Activated CD8-positive, alpha-beta T cell treated with anti-CD3 and anti-CD28 coated beads for 36 hours (primary cell): Measurements from ENCODE around the gene SRPK2. TPM values are rescaled to one million over a fixed set of nuclear protein-coding genes. Genes with fewer than 3 reads are reported as not detected.
A peak's percentile ranks its signal among the peaks of the same experiment; 100 is the strongest.

Experiments used
- ATAC-seq: fragments of 200-7000 bp; cut with Tn5 transposase; one replicate; pipeline ENCODE4 v1.10.0; 2021; ENCODE audit warnings: mild to moderate bottlenecking, moderate library complexity
- CTCF ChIA-PET: fragments of 350-600 bp; sonication (Branson Sonifier 250); formaldehyde crosslinking; loops from one replicate; lab custom pipeline; 2021; ENCODE audit warnings: antibody characterized with exemption; lab: Charles Lee
- POLR2A ChIA-PET: fragments of 350-600 bp; sonication (Branson Sonifier 250); formaldehyde crosslinking; loops from one replicate; lab custom pipeline; 2021; ENCODE audit warnings: antibody characterized with exemption; lab: Charles Lee
- DNase-seq: peaks from one replicate; pipeline ENCODE4 v3.0.0-alpha.2; 2020
- H3K27ac Mint-ChIP-seq: one replicate; pipeline ENCODE4 v1.8.0; 2021; ENCODE audit warnings: mild to moderate bottlenecking, mixed read lengths
- H3K27me3 Mint-ChIP-seq: one replicate; pipeline ENCODE4 v1.8.0; 2021; ENCODE audit warnings: mixed read lengths
- H3K36me3 Mint-ChIP-seq: one replicate; pipeline ENCODE4 v1.8.0; 2021; ENCODE audit warnings: low read depth, mixed read lengths
- H3K4me1 Mint-ChIP-seq: one replicate; pipeline ENCODE4 v1.8.0; 2021; ENCODE audit warnings: low read depth, mixed read lengths
- H3K4me3 Mint-ChIP-seq: one replicate; pipeline ENCODE4 v1.8.0; 2021; ENCODE audit warnings: mild to moderate bottlenecking, moderate library complexity, mixed read lengths
- H3K9me3 Mint-ChIP-seq: one replicate; pipeline ENCODE4 v1.8.0; 2021; ENCODE audit warnings: mixed read lengths
- CTCF ChIP-seq: fragments of 200-600 bp; IDR thresholded peaks from one replicate; pipeline ENCODE4 v1.8.0; 2022; ENCODE audit warnings: antibody characterized with exemption, mild to moderate bottlenecking
- intact Hi-C: fragments of 100-400 bp; cut with micrococcal nuclease; formaldehyde crosslinking; loops from one replicate; pipeline ENCODE4 v1.10.0; 2022
- total RNA-seq, 2 experiments: library from RNA; stranded (reverse); gene quantifications; one replicate each; pipeline ENCODE4 v1.2.3, GENCODE V29; 2021

SRPK2 gene
- total RNA-seq, 2 experiments from 2014 or later, result 32.9 to 33.5 TPM

GRCh38 chr7:105156731-105157130 lies 232.0 kb downstream of the SRPK2 start:
- peaks cover 18% of the 10 kb centered on the region for H3K4me1 Mint-ChIP-seq
- ChIA-PET CTCF (interaction anchor here (1.3 kb wide), 1 partner anchor 16 kb away, joined by 3 read pairs; no protein-coding TSS in a partner anchor), POLR2A (interaction anchor here (1.2 kb wide), 1 partner anchor 9 kb away, joined by 3 read pairs; no protein-coding TSS in a partner anchor)
- ATAC-seq (no peak), DNase-seq (no peak)
- H3K9me3 Mint-ChIP-seq, result no peaks in the 10 kb centered on the region
- peaks cover 6% of the 10 kb centered on the region for H3K36me3 Mint-ChIP-seq
- no peak for TF ChIP-seq CTCF
- intact Hi-C loops, result no loop called here
- no peak overlapping the region for H3K4me3 Mint-ChIP-seq
- H3K27me3 Mint-ChIP-seq, result no peaks in the 10 kb centered on the region
- H3K27ac Mint-ChIP-seq, result peak overlapping the region; percentile 67

GRCh38 chr7:105154084-105154483 lies 234.6 kb downstream of the SRPK2 start:
- DNase-seq (no peak), ATAC-seq (no peak)
- no peak overlapping the region for H3K4me3 Mint-ChIP-seq
- no peak for TF ChIP-seq CTCF
- H3K4me1 Mint-ChIP-seq, result peaks cover 27% of the 10 kb centered on the region
- intact Hi-C loops, result no loop called here
- H3K27ac Mint-ChIP-seq, result no peak overlapping the region
- ChIA-PET CTCF (interaction anchor here (0.6 to 3.6 kb wide), 5 partner anchors 10 to 275 kb away, joined by 3 to 11 read pairs (median 3); no protein-coding TSS in a partner anchor), POLR2A (no interaction called here)
- H3K9me3 Mint-ChIP-seq, result no peaks in the 10 kb centered on the region
- peaks cover 6% of the 10 kb centered on the region for H3K36me3 Mint-ChIP-seq
- no peaks in the 10 kb centered on the region for H3K27me3 Mint-ChIP-seq

- peaks cover 4% of the 10 kb centered on the region for H3K36me3 Mint-ChIP-seq
- DNase-seq (no peak), ATAC-seq (no peak)
- TF ChIP-seq CTCF, result no peak
- ChIA-PET POLR2A (no interaction called here), CTCF (interaction anchor here (0.6 to 3.6 kb wide), 12 partner anchors 10 to 436 kb away, joined by 3 to 11 read pairs (median 3); no protein-coding TSS in a partner anchor)
- no peaks in the 10 kb centered on the region for H3K27me3 Mint-ChIP-seq
- intact Hi-C loops, result no loop called here
- no peak overlapping the region for H3K4me3 Mint-ChIP-seq
- H3K9me3 Mint-ChIP-seq, result no peaks in the 10 kb centered on the region
- H3K4me1 Mint-ChIP-seq, result peaks cover 27% of the 10 kb centered on the region
- peak overlapping the region; percentile 40 for H3K27ac Mint-ChIP-seq
Observed at GRCh38 chr7:105153531-105153930, 235.2 kb downstream of the SRPK2 start.

- Mint-ChIP-seq H3K27me3 (no peaks in the 10 kb centered on the region), H3K36me3 (peaks cover under 1% of the 10 kb centered on the region), H3K27ac (no peak overlapping the region), H3K4me3 (no peak overlapping the region), H3K4me1 (peaks cover 17% of the 10 kb centered on the region), H3K9me3 (no peaks in the 10 kb centered on the region)
- DNase-seq, result no peak
- ATAC-seq, result no peak
- TF ChIP-seq CTCF, result no peak
- intact Hi-C loops, result no loop called here
- POLR2A ChIA-PET, result no interaction called here
- CTCF ChIA-PET, result interaction anchor here (0.7 kb wide), 1 partner anchor 598 kb away, joined by 3 read pairs; no protein-coding TSS in a partner anchor
Observed at GRCh38 chr7:105151152-105151551, 237.6 kb downstream of the SRPK2 start.

- H3K27me3 Mint-ChIP-seq, result no peaks in the 10 kb centered on the region
- no peaks in the 10 kb centered on the region for H3K9me3 Mint-ChIP-seq
- POLR2A ChIA-PET, result no interaction called here
- peaks cover 17% of the 10 kb centered on the region for H3K4me1 Mint-ChIP-seq
- ATAC-seq (peak; percentile 45), DNase-seq (no peak)
- intact Hi-C loops, result no loop called here
- no peak overlapping the region for H3K4me3 Mint-ChIP-seq
- H3K27ac Mint-ChIP-seq, result no peak overlapping the region
- TF ChIP-seq CTCF, result no peak
- peaks cover 3% of the 10 kb centered on the region for H3K36me3 Mint-ChIP-seq
- CTCF ChIA-PET, result no interaction called here
Observed at GRCh38 chr7:105149827-105150226, 238.9 kb downstream of the SRPK2 start.
